Activated naive CD8-positive, alpha-beta T cell treated with anti-CD3 and anti-CD28 coated beads, Interleukin-2, amount 10 ng/mL, durations not matched to agents 7 days and 5 days (primary cell): ENCODE measurements around the gene TUT4. TPM values are rescaled to one million over a fixed set of nuclear protein-coding genes. Genes with fewer than 3 reads are reported as not detected.

Experiments used
- ATAC-seq: fragments of 150-1000 bp; cut with Tn5 transposase; one replicate; pipeline ENCODE4 v1.10.0; 2021; ENCODE audit warnings: low read depth, moderate library complexity
- POLR2A ChIA-PET: fragments of 350-600 bp; sonication (Branson Sonifier 250); formaldehyde crosslinking; loops from one replicate; lab custom pipeline; 2021; ENCODE audit warnings: antibody characterized with exemption; lab: Charles Lee
- DNase-seq: peaks from one replicate; pipeline ENCODE4 v3.0.0; 2021
- H3K27ac Mint-ChIP-seq: one replicate; pipeline ENCODE4 v1.8.0; 2022; ENCODE audit warnings: mild to moderate bottlenecking, mixed read lengths
- H3K27me3 Mint-ChIP-seq: one replicate; pipeline ENCODE4 v1.8.0; 2022; ENCODE audit warnings: mild to moderate bottlenecking, moderate library complexity, mixed read lengths
- H3K36me3 Mint-ChIP-seq: one replicate; pipeline ENCODE4 v1.8.0; 2021; ENCODE audit warnings: mild to moderate bottlenecking, mixed read lengths
- H3K4me1 Mint-ChIP-seq: one replicate; pipeline ENCODE4 v1.8.0; 2021; ENCODE audit warnings: mixed read lengths
- H3K4me3 Mint-ChIP-seq: one replicate; pipeline ENCODE4 v1.8.0; 2022; ENCODE audit warnings: mild to moderate bottlenecking, moderate library complexity, mixed read lengths
- H3K9me3 Mint-ChIP-seq: one replicate; pipeline ENCODE4 v1.8.0; 2021; ENCODE audit warnings: mixed read lengths
- total RNA-seq, 2 experiments: library from RNA; stranded (reverse); gene quantifications; one replicate each; pipeline ENCODE4 v1.2.3, GENCODE V29; 2021

The TUT4 gene
- total RNA-seq, 2 experiments from 2014 or later, result 104 to 110 TPM

DNA sequence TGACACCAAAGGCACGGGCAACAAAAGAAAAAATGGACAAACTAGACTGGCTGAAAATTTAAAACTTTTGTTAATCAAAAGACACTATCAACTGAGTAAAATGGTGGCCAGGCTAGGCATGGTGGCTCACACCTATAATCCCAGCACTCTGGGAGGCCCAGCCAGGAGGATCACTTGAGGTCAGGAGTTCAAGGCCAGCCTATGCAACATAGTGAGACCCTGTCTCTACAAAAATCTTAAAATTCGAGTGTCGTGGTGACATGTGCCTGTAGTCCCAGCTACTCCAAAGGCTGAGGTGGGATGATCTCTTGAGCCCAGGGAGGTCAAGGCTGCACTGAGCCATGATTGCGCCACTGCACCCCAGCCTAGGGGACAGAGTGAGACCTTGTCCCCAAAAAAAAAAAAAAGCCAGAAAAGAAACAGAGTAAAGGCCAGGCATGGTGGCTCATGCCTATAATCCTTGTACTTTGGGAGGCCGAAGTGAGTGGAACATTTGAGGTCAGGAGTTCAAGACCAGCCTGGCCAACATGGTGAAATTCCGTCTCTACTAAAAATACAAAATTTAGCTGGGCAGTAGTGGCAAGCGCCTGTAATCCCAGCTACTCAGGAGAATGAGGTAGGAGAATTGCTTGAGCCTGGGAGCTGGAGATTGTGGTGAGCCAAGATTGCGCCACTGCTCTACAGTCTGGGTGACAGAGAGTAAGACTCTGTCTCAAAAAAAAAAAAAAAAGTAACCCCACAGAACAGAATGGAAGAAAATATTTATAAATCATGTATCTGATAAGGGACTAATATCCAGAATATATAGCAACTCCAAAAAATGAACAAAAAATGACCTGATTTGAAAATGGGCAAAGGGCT, 8.0 kb downstream of the TUT4 start:
- Mint-ChIP-seq H3K27me3 (no peaks in the 10 kb centered on the region), H3K9me3 (peaks cover 20% of the 10 kb centered on the region), H3K4me3 (no peak overlapping the region), H3K27ac (no peak overlapping the region), H3K4me1 (peaks cover 9% of the 10 kb centered on the region), H3K36me3 (peaks cover 43% of the 10 kb centered on the region)
- POLR2A ChIA-PET, result interaction anchor here (0.7 kb wide), 1 partner anchor 180 kb away, joined by 4 read pairs; no protein-coding TSS in a partner anchor
- no peak for ATAC-seq
- DNase-seq, result no peak

DNA sequence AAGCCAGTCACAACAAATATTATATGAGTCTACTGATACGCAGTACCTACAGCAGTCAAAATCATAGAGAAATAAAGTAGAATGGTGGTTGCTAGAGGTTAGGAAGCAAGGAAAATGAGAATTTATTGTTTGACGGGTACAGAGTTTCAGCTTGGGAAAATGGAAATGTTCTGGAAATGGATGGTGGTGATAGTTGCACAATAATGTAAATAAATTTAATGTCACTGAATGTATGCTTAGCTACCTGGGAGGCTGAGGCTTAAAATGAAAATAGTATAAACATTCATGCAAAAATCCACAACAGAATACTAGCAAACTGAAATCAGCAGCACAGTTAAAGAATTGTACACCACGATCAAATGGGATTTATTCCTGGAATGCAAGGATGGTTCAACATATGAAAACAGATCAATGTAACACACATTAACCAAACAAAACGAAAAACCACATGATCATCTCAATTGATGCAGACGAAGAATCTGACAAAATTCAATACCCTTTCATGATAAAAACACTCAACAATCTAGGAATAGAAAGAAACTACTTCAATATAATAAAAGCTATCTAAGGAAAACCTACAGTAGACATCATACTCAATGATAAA, 10.7 kb downstream of the TUT4 start:
- no peak for DNase-seq
- peaks cover 56% of the 10 kb centered on the region for H3K36me3 Mint-ChIP-seq

DNA sequence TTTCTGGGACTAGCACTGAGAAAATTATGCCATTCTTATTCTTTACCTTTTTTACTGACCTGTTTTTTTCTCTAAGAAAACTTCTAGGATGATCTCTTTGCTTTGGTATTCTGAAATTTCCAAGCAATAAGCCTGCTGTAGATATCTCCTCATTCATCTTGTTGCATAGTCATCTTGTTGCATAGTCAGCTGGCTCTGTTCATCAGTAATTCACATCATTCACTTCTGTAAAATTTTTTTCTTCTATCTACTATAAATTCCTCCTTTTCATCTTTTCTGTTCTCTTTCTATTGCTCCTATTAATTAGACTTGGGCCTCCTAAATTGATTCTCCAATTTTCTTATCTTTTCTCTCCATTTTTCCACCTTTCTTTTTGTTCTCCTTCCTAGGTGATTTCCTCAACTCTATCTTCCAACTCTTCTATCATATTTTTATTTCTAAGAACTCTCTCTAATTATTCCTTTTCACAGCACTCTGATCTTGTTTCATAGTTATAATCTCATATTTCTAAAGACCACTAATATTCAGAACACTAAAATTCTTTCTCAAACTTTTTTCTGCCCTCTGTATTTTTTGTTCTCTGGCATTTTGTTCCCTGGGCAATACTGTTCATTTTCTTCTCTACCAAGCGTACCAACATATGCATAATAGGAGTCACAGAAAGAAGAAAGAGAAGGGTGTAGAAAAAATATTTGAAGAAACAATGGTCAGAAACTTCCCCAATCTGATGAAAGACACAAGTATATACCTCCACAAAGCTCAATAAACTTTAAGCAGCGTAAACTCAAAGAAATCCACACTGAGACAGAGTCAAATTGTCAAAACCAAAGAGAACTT, 17.7 kb downstream of the TUT4 start:
- no peak overlapping the region for H3K4me3 Mint-ChIP-seq
- H3K9me3 Mint-ChIP-seq, result peaks cover 3% of the 10 kb centered on the region
- peaks cover 44% of the 10 kb centered on the region for H3K36me3 Mint-ChIP-seq
- peaks cover 16% of the 10 kb centered on the region for H3K4me1 Mint-ChIP-seq
- H3K27me3 Mint-ChIP-seq, result no peaks in the 10 kb centered on the region
- H3K27ac Mint-ChIP-seq, result no peak overlapping the region
- ATAC-seq (no peak), DNase-seq (no peak)
- POLR2A ChIA-PET, result no interaction called here

More for the DNA sequence above, 10.7 kb downstream of the TUT4 start:
- Mint-ChIP-seq H3K27ac (no peak overlapping the region), H3K4me3 (no peak overlapping the region), H3K4me1 (peaks cover 6% of the 10 kb centered on the region), H3K27me3 (no peaks in the 10 kb centered on the region), H3K9me3 (peaks cover 20% of the 10 kb centered on the region)
- POLR2A ChIA-PET, result interaction anchor here (0.9 kb wide), 1 partner anchor 11 kb away, joined by 3 read pairs; the partner anchor contains the start of gene TUT4
- ATAC-seq, result no peak

DNA sequence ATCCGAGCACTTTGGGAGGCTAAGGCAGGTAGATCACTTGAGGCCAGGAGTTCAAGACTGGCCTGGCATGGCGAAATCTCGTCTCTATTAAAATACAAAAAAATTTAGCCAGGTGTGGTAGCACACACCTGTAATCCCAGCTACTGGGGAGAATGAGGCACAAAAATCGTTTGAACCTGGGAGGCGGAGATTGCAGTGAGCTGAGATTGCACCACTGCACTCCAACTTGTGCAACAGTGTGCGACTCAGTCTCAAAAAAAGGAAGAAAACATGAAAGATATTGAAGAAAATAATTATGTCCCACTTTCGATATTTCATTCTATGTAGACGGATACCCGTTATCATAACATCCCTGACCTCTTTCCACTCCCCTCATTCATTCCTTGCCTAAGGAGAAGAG, 19.2 kb downstream of the TUT4 start:
- H3K27ac Mint-ChIP-seq, result no peak overlapping the region
- DNase-seq (no peak), ATAC-seq (no peak)
- POLR2A ChIA-PET, result no interaction called here
- H3K9me3 Mint-ChIP-seq, result peaks cover 3% of the 10 kb centered on the region
- peaks cover 12% of the 10 kb centered on the region for H3K4me1 Mint-ChIP-seq
- H3K27me3 Mint-ChIP-seq, result no peaks in the 10 kb centered on the region
- no peak overlapping the region for H3K4me3 Mint-ChIP-seq
- peaks cover 34% of the 10 kb centered on the region for H3K36me3 Mint-ChIP-seq

DNA sequence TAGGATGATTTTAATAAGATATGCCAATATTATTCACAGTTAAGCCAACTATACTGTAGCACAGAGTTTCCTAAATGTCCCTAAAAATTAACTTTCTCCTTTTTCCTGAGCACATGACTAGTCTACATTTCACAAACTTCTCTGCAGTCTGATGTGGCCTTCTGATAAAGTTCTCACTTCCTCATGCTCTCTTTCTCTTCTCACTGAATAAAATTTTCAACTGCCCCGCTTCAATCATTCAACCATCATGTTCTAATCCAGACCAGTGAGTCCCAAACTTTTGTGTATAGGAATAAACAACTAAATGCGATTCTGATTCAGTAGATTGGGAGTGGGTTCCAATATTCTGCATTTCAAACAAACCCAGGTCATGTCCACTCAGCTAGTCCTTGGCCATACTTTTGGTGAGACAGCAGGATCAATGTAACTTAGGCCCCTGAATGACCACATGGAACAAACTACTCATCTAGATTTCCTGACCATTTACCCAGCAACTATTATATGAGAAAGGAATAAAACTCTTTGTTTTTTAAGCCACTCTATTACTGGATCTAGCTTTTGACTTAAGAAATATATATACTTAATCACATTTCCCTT, 20.1 kb downstream of the TUT4 start:
- H3K4me1 Mint-ChIP-seq, result peaks cover 12% of the 10 kb centered on the region

DNA sequence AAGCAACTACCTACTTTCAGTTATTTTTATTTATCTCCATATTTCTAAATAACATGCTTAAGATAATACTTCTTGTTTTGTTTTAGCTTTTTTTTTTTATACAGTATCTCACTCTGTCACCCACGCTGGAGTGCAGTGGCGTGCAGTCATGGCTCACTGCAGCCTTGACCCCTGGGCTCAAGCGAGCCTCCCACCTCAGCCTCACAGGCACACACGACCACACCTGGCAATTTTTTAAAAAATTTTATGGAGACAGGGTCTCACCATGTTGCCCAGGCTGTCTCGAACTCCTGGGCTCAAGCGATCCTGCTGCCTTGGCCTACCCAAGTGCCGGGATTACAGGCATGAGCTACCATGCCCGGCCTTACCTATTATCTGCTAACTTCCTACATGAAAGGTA, 20.6 kb downstream of the TUT4 start:
- Mint-ChIP-seq H3K27me3 (no peaks in the 10 kb centered on the region), H3K9me3 (peaks cover 3% of the 10 kb centered on the region), H3K4me1 (peaks cover 12% of the 10 kb centered on the region), H3K36me3 (peaks cover 33% of the 10 kb centered on the region), H3K27ac (no peak overlapping the region), H3K4me3 (no peak overlapping the region)
- ATAC-seq (no peak), DNase-seq (no peak)
- POLR2A ChIA-PET, result interaction anchor here (0.7 kb wide), 1 partner anchor 24 kb away, joined by 7 read pairs; no protein-coding TSS in a partner anchor

More for the DNA sequence above, 20.1 kb downstream of the TUT4 start:
- POLR2A ChIA-PET, result no interaction called here
- no peak for DNase-seq
- Mint-ChIP-seq H3K27me3 (no peaks in the 10 kb centered on the region), H3K4me3 (no peak overlapping the region), H3K9me3 (peaks cover 3% of the 10 kb centered on the region), H3K27ac (no peak overlapping the region), H3K36me3 (peaks cover 33% of the 10 kb centered on the region)
- ATAC-seq, result no peak

DNA sequence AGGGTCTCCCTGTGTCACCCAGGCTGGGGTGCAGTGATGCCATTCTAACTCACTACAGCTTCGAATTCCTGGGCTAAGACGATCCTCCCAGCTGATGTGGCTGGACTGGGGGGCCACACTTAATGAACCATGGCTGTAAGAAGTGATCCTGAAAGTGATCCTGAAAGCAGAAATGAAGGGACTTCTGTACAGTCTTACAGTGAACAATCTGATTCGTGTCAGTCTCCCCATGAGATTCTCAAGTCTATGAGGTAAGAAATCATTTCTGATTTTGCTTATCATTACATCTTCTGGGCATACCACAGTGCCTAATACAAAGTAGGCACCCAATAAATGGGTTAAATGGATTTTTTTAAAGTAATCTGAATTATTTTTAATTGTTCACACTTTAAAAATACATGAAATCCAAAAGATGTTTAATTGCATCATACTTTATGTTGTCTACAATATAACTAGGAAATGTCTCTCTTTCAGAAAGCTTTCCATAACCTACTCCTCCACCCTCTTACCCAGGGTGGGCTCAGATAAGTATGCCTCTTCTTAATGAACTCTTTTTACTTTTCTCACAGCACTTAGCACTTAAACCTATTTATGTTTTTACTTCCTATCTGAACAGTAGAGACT, 21.5 kb downstream of the TUT4 start:
- POLR2A ChIA-PET, result interaction anchor here (0.7 to 1.0 kb wide), 2 partner anchors 22 to 23 kb away, joined by 3 to 7 read pairs; partner anchors contain the start of gene TUT4
- Mint-ChIP-seq H3K27ac (no peak overlapping the region), H3K36me3 (peaks cover 32% of the 10 kb centered on the region), H3K27me3 (no peaks in the 10 kb centered on the region), H3K4me1 (peaks cover 12% of the 10 kb centered on the region), H3K4me3 (no peak overlapping the region), H3K9me3 (peaks cover 3% of the 10 kb centered on the region)
- ATAC-seq (no peak), DNase-seq (no peak)

DNA sequence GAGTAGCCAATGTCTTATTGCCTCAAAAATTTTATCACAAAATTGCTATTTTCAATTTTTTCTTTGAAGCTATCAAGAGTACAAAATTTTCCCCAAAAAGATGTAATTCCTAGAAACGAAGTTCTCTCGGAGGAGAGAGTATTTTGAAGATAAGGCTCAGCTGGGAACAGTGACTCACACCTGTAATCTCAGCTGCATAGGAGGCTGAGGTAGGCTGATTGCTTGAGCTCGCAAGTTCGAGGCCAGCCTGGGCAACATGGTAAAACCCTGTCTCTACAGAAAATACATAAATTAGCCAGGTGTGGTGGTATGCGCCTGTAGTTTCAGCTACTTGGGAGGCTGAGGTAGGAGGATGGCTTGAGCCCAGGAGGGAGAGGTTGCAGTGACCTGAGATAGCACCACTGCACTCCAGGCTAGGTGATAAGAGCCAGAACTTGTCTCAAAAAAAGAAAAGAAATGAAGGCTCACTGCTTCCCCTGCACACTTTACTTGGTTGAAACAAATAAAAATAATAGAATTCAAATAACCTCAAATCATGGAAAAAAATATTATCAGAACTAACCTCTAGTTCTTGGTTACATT, 22.2 kb downstream of the TUT4 start:
- Mint-ChIP-seq H3K4me3 (no peak overlapping the region), H3K4me1 (peaks cover 12% of the 10 kb centered on the region), H3K9me3 (peaks cover 3% of the 10 kb centered on the region), H3K36me3 (peaks cover 29% of the 10 kb centered on the region), H3K27me3 (no peaks in the 10 kb centered on the region), H3K27ac (no peak overlapping the region)
- DNase-seq, result no peak
- POLR2A ChIA-PET, result interaction anchor here (1.0 kb wide), 1 partner anchor 22 kb away, joined by 3 read pairs; the partner anchor contains the start of gene TUT4
- ATAC-seq, result no peak

DNA sequence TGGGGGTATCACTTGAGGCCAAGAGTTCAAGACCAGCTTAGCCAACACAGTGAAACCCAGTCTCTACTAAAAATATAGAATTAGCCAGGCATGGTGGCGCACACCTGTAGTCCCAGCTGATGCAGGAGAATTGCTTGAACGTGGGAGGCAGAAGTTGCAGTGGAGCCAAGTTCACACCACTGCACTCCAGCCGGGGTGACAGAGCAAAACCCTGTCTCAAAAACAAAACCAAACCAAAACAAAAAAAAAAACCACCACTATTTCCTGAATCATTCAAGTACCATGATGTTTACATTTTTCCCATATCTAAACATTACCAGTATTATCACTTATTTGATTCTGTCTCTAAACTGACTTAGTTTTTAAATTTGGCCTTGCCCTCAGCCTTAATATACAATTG, 29.5 kb downstream of the TUT4 start:
- H3K4me3 Mint-ChIP-seq, result no peak overlapping the region
- peaks cover 29% of the 10 kb centered on the region for H3K36me3 Mint-ChIP-seq
- no peaks in the 10 kb centered on the region for H3K9me3 Mint-ChIP-seq
- H3K4me1 Mint-ChIP-seq, result peaks cover 14% of the 10 kb centered on the region
- H3K27me3 Mint-ChIP-seq, result no peaks in the 10 kb centered on the region
- DNase-seq, result no peak
- no peak for ATAC-seq
- H3K27ac Mint-ChIP-seq, result peak overlapping the region; percentile 16
- POLR2A ChIA-PET, result no interaction called here

DNA sequence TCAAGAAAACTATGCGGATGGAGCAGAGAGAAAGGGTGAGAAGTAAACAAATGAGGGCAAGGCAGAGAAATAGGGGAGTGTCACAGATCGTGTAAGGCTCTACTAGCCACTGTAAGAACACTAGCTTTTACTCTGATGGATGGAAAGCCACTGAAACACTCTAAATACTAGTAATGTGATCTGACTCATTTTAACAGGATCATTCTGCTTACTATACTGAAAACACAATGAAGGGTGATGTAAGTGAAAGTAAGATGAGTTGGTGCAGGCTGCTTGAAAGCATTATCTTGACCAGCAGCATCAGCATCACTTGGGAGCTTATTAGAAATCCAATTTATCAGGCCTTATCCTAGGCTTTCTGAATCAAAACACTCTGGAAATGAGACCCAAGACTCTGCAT, 32.7 kb downstream of the TUT4 start:
- POLR2A ChIA-PET, result no interaction called here
- no peak overlapping the region for H3K4me3 Mint-ChIP-seq
- H3K4me1 Mint-ChIP-seq, result peaks cover 15% of the 10 kb centered on the region

DNA sequence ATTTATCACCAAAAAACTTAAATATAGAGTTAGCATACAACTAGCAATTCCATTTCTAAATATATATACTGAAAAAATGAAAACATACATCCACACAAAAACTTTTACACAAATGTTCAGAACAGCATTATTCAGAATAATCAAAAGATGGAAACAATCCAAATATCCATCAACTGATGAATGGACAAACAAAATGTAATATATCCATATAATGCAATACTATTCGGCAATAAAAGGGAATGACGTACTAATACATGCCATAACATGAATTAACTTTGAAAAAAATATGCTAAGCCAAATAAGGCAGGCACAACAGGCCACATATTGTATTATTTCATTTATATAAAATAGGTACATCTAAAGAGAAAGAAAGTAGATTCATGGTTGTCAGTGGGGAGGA, 33.9 kb downstream of the TUT4 start:
- Mint-ChIP-seq H3K4me1 (peaks cover 13% of the 10 kb centered on the region), H3K36me3 (peaks cover 17% of the 10 kb centered on the region), H3K9me3 (no peaks in the 10 kb centered on the region), H3K4me3 (no peak overlapping the region), H3K27me3 (no peaks in the 10 kb centered on the region), H3K27ac (no peak overlapping the region)
- DNase-seq (no peak), ATAC-seq (no peak)
- POLR2A ChIA-PET, result no interaction called here

More for the DNA sequence above, 32.7 kb downstream of the TUT4 start:
- no peaks in the 10 kb centered on the region for H3K27me3 Mint-ChIP-seq
- DNase-seq (no peak), ATAC-seq (no peak)
- H3K36me3 Mint-ChIP-seq, result peaks cover 22% of the 10 kb centered on the region
- H3K9me3 Mint-ChIP-seq, result no peaks in the 10 kb centered on the region
- no peak overlapping the region for H3K27ac Mint-ChIP-seq
